ENCODE measurements around the gene CHST15. TPM values are rescaled to one million over a fixed set of nuclear protein-coding genes. Genes with fewer than 3 reads are reported as not detected.

The CHST15 gene
- total and polyA plus RNA-seq, 3 donors from 2014 or later: 9.3 to 12.8 (median 11.5) TPM

- Histone ChIP-seq H3K4me1 (peaks cover 8% of the 10 kb centered on the region), H3K27ac (no peak overlapping the region)
Measured at GRCh38 chr10:123999956-124000615, 93.3 kb downstream of the CHST15 start.

DNA sequence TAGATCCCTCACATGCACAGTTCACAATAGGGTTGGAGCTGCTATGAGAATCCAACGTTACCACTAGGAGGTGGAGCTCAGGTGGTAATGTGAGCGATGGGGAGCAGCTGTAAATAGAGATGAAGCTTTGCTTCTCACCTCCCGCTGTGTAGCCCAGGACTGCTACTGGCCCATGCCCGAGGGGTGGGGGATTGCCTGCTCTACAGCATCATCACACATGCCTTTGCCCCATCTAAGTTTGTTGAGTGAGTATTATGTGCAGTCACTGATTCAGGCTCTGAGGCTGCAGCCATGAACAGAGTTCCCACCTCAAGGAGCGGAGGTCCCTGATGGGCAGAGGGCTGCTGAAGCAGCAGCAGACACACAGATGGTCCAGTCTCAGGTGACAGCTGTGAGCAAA is 94.1 kb downstream of the CHST15 start:
- TF ChIP-seq, protein P1, sequence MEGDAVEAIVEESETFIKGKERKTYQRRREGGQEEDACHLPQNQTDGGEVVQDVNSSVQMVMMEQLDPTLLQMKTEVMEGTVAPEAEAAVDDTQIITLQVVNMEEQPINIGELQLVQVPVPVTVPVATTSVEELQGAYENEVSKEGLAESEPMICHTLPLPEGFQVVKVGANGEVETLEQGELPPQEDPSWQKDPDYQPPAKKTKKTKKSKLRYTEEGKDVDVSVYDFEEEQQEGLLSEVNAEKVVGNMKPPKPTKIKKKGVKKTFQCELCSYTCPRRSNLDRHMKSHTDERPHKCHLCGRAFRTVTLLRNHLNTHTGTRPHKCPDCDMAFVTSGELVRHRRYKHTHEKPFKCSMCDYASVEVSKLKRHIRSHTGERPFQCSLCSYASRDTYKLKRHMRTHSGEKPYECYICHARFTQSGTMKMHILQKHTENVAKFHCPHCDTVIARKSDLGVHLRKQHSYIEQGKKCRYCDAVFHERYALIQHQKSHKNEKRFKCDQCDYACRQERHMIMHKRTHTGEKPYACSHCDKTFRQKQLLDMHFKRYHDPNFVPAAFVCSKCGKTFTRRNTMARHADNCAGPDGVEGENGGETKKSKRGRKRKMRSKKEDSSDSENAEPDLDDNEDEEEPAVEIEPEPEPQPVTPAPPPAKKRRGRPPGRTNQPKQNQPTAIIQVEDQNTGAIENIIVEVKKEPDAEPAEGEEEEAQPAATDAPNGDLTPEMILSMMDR (IDR thresholded peaks at IDR 0.05): no peak
- TF ChIP-seq POLR2A (IDR thresholded peaks at IDR 0.05): no peak
- no peaks in the 10 kb centered on the region for H3K36me3 ChIP-seq (ENCODE audit: low read depth, missing control alignments)
- H3K4me1 ChIP-seq: peaks cover 15% of the 10 kb centered on the region
- 92 to 98% methylated on average over 5 of the region's 5 CpGs for WGBS, 2 donors
- no peaks in the 10 kb centered on the region for H3K9me3 ChIP-seq
- no peak for DNase-seq
- H3K27me3 ChIP-seq: no peaks in the 10 kb centered on the region
- H3K27ac ChIP-seq: no peak overlapping the region
- no peak overlapping the region for H3K4me3 ChIP-seq
- intact Hi-C loops (cut with DNase I; ENCODE audit: low total_unique reads): no loop called here

More at GRCh38 chr10:123999956-124000615, 93.3 kb downstream of the CHST15 start:
- TF ChIP-seq, protein P1 (IDR thresholded peaks at IDR 0.05): no peak
- no peak for TF ChIP-seq POLR2A (IDR thresholded peaks at IDR 0.05)
- intact Hi-C loops (cut with DNase I; ENCODE audit: low total_unique reads): no loop called here
- no peak for DNase-seq
- no peaks in the 10 kb centered on the region for H3K9me3 ChIP-seq
- no peak overlapping the region for H3K4me3 ChIP-seq
- 92 to 93% methylated on average over 15 of the region's 15 CpGs for WGBS, 2 donors
- no peaks in the 10 kb centered on the region for H3K27me3 ChIP-seq
- H3K36me3 ChIP-seq (ENCODE audit: low read depth, missing control alignments): no peaks in the 10 kb centered on the region

GRCh38 chr10:123998197-123999141 is 94.9 kb downstream of the CHST15 start:
- no peak overlapping the region for H3K27ac ChIP-seq
- intact Hi-C loops (cut with DNase I; ENCODE audit: low total_unique reads): no loop called here

DNA sequence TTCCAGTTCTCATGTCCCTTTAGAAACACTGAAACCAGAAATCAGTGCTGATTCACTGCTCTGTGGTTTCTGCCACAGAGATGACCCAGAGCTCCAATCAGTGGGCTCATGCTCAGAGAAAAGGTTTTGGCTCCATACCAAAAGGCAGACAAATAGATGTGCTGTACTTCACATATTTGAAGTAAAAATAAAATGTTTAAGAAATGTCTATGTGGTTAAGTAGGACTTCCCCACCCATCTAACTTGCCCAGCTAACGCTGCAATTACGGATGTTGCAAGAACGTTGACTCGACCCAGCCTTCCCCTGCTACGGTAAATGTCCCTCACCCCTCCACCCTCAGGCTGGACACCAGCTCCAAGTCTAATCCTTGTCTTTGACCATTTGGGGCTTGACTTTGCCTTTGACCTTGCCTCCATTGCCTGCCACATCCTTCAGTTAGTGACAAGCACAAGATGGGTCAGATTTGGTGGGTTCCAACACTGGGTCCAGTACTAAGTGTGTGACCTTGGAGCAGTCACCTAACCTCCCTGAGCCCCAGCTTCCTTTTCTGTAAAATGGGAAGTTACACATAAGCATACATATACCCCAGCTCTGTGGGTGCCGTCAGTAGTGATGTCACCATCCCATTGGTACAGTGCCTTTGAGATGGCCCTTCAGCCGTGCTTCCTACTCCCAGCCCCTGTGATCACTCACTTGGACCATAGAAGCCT is 95.8 kb downstream of the CHST15 start:
- no peaks in the 10 kb centered on the region for H3K9me3 ChIP-seq
- 76 to 81% methylated on average over 7 of the region's 7 CpGs for WGBS, 2 donors
- no peak for DNase-seq
- TF ChIP-seq, protein P1 (IDR thresholded peaks at IDR 0.05): no peak
- no peak for TF ChIP-seq POLR2A (IDR thresholded peaks at IDR 0.05)
- H3K4me3 ChIP-seq: no peak overlapping the region
- intact Hi-C loops (cut with DNase I; ENCODE audit: low total_unique reads): no loop called here
- no peak overlapping the region for H3K27ac ChIP-seq
- no peaks in the 10 kb centered on the region for H3K27me3 ChIP-seq
- H3K36me3 ChIP-seq (ENCODE audit: low read depth, missing control alignments): no peaks in the 10 kb centered on the region
- peaks cover 15% of the 10 kb centered on the region for H3K4me1 ChIP-seq

More at GRCh38 chr10:123998197-123999141, 94.9 kb downstream of the CHST15 start:
- Histone ChIP-seq H3K36me3 (ENCODE audit: low read depth, missing control alignments) (no peaks in the 10 kb centered on the region), H3K4me3 (no peak overlapping the region), H3K27me3 (no peaks in the 10 kb centered on the region), H3K9me3 (no peaks in the 10 kb centered on the region), H3K4me1 (peaks cover 15% of the 10 kb centered on the region)
- DNase-seq: no peak
- no peak for TF ChIP-seq POLR2A (IDR thresholded peaks at IDR 0.05)
- TF ChIP-seq, protein P1 (IDR thresholded peaks at IDR 0.05): no peak
- WGBS, 2 donors: 89 to 93% methylated on average over 11 of the region's 11 CpGs
